NB4 (cell line): ENCODE data around the gene FOXJ3.

Experiments used
- CTCF ChIP-seq: IDR thresholded peaks from one replicate; pipeline ENCODE4 v1.5.1; 2012; ENCODE audit warnings: low read depth, low read length
- POLR2A ChIP-seq: IDR thresholded peaks from 2 replicates; pipeline ENCODE4 v1.6.1; 2011; ENCODE audit warnings: mild to moderate bottlenecking; ENCODE audit not compliant: insufficient read length; ENCODE audit errors: extremely low read depth

- TF ChIP-seq CTCF (no peak), POLR2A (no peak)
Measured at GRCh38 chr1:42350086-42350485, 15.1 kb upstream of the FOXJ3 start.
